Hindlimb muscle (tissue), 1 donor: ENCODE results near the gene RGS8. TPM values are rescaled to one million over a fixed set of nuclear protein-coding genes. Genes with fewer than 3 reads are reported as not detected.

ENCODE experiments used
- DNase-seq: peaks from one replicate; pipeline ENCODE4 v3.0.0-alpha.2; 2013
- polyA plus RNA-seq: library from polyadenylated mRNA; unstranded; fragments of 120-200 nt; gene quantifications from one replicate; pipeline ENCODE4 v1.2.1, GENCODE V29; 2013; ENCODE audit not compliant: insufficient read length

Gene RGS8, protein sequence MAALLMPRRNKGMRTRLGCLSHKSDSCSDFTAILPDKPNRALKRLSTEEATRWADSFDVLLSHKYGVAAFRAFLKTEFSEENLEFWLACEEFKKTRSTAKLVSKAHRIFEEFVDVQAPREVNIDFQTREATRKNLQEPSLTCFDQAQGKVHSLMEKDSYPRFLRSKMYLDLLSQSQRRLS
- polyA plus RNA-seq = not detected

DNA sequence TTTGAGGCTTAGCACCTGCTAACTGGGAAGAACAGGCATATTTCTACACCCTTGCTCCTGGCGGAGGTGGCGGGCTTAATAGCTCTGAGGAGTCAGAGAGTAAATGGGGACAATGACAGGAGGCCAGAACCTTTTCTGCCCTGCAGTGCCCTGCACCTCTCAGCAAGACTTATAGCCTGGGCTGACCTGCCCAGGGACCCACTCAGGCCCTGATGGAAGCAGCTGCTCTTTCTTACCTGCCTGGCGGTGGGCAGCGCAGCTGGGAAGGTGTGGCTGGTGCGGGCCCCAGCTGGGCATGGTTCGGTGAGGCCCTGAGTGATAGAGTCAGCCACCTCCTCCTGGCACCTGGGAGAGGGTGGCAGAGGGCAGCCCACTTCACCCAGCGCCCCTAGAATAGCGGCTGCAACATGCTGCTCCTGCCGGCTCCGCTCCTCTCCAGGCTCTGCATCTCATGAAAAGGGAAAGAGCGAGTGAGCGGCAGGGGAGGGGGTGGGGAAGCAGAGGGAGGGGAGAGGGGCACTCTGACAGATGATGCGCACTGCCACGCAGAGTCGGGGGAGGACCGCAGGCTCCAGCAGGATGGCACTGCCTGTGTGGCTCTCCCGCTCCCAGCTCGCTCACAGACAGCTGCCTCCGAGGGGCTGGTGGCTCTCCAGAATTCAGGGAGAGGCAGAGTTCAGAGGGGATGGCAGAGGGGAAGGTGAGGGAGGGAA lies at the start of gene RGS8:
Gene RGS8 (minus strand): TSS at position 472 of the 713 bp plus-strand sequence. CDS start 14,938 bp downstream, outside the sequence.
- no peak for DNase-seq

DNA sequence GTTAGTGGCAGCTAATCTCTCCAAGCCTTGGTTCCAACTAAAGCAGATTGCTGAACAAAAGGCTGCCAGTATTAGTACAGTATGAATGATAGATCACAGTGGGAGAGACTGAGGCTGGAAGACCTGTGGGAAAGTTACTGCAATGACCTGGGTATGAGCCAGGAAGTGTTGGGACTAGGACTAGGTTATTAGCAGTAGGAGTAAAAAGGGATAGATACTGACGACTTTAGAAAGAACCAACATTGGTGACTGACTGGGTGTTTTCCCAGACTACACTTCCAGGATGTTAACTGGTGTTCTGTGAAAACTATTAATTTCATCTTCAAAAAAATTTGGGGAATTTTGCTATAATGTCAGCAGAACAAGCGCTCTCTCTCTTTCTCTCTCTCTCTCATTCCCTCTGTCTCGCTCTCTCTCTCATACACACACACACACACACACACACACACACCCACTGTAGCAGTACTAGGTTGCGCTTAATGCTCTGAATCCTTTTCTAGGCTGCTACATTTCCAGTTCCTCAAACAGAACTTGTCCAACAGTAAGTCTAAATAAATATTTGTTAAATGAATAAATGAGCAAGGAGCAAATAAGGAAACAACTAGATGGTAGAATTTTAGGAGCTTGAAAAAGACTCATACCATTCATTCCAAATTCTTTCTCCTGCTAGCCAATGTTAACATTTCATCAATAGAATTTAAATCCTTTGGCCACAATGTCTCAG lies 47.6 kb upstream of the RGS8 start:
- no peak for DNase-seq

DNA sequence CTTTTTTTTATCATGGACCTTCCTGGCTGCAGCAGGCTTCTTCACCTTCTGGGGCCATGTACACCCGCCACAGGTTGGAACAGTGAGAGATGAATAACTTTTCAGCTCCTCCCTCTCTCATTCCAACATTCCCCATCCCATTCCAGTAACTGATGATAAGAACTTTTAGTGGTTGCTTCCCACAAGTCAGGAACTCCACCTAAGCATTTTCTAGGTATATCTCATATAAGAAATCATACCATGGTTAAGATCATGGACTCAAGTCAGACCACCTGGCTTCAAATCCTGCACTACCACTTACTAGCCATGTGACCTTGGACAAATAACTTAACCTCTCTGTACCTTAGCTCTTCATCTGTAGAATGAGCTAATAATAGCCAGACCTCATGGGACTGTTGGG lies 42.5 kb upstream of the RGS8 start:
- DNase-seq = no peak

DNA sequence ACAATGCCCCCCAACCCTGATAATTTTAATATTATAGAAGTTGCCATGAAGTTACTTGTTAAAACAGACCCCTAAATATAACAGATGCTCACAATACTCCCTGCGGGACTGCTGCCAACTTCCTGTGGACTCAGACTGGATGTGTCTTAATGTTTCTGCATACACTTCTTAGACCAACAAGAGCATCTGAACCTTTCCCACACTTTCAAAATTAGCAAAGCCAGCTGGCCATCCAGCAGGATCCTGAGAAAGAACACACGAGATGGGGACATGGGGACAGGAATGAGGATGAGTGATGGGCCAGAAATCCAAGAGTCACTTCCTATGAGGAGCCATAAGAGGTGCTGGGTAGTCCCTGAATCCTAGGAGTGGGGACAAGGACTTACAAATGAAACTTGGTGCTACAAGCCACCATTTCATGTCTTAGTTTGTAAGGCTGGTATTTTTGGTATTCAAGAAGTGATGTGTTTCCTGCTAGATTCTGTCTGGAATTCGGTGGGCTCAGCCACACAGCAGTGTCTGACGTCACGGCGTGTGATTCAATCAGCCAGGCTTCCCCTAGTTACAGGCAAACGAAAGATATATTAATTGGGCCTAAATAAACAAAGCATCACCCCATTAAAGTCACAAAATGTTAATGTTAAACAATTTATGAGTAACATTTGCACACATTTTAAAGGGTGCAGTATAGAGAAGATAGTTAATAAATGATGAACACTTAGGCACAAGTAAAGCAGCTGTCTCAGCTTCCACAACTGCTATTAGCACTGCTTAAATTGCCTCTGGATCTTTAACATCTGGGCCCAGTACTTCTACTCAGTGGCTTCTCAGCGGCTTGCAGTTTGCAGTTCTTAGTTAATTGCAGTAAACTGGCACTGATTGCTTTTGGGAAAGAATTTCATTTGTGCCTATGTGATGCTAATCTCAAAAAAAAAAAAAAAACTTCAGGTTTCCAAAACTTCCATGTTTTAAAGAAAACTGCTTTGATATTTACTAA lies 41.2 kb upstream of the RGS8 start:
- no peak for DNase-seq

DNA sequence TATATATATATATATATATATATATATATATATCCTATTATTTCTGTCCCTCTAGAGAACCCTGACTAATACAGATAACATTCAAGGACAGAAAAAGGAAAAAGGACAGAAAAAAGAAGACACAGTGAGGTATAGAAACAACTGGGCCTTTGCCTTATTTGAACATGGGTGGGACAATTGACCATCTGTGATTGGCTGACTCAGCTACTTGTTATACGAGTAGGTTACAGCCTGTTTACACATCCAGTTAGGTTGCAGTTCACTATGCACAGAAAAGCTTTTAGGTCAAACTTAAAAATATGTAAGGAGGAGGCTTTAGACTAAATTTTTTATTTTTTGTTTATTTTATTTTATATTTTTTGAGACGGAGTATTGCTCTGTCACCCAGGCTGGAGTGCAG lies 39.8 kb upstream of the RGS8 start:
- DNase-seq = no peak

DNA sequence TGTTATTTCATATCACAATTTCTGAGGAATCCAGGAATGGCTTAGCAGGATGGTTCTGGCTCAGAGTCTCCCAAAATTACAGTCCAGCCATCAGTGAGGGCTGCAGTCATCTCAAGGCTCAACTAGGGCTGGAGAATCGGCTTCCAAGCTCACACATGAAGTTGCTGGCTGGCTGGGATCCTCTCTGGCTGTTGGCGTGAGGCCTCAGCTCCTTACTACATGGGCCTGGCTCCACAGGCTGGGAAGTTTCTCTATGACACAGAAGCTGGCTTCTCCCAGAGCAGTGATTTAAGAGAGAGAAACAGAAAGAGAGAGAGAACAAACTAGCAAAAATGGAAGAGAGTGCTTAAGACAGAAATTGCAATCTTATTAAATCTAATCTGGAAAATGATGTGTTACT lies 38.8 kb upstream of the RGS8 start:
- DNase-seq = peak; percentile 79

DNA sequence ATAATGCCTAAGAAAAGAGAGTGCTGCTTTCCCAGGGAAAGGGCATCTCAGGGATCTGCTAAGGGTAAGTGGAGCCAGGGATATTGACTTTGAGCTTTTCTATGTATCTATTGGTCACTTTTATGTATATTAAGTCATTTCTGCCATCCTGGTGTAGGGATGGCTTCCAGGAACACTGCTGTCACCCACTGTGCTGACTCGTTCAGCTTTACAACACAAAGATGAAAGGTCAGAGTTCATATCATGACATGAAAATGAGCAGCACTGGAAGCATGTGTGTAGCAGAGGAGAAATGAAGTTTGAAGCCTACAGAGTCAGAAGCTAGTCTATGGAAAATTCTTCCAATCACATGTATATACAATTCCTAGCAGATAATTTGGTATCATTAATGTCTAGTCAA lies 37.1 kb upstream of the RGS8 start:
- no peak for DNase-seq

DNA sequence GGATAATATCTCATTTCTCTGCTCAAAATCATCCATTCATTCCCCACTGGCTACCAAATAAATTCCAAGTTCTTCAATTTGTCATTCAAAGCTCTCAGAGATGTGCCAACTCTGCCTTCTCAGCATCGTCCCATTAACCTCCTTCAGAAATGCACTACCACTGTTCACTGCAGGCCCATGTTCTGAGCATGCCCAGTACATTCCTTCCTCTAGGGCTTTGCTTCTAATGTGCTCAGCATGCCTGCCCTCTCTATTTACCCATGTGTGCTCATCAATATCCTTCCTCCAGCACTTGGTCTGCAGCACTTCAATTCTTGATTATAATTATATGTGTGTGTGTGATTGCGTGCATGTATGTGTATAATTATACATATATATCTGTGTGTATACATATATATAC lies 36.1 kb upstream of the RGS8 start:
- no peak for DNase-seq

DNA sequence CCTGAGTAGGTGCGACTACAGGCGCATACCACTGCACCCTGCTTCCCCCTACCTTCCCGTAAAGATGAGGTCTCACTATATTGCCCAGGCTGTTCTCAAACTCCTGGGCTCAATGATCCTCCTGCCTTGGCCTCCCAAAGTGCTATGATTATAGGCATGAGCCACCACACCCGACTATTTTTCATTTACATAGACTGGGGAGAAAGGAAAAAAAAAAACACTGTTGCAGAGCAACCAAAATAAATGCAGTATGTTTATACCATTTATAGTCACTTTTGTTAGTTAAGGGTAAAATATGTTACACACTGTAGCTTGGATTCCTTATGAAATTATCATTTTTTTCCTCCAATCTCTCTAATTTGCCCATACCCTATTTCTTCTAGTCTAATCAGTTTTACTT lies 35.2 kb upstream of the RGS8 start:
- no peak for DNase-seq

DNA sequence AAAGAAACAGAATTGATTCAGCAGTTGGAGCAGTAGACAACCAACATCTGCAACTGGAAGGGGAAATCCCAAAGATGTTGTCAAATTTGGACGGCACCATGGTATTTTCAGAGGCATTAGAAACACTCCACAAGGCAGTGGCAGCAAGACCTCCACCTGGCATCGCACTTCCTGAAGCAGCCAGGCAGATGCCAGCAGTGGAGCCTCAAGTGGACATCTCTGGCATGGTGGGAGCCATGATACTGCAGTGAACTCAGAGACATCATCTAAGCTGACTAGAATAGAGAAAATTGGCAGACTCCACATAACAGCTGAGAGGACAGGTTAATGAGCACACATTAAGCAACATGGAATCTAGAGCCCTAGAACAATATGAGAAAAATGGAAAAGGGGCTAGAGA lies 33.9 kb upstream of the RGS8 start:
- no peak for DNase-seq

DNA sequence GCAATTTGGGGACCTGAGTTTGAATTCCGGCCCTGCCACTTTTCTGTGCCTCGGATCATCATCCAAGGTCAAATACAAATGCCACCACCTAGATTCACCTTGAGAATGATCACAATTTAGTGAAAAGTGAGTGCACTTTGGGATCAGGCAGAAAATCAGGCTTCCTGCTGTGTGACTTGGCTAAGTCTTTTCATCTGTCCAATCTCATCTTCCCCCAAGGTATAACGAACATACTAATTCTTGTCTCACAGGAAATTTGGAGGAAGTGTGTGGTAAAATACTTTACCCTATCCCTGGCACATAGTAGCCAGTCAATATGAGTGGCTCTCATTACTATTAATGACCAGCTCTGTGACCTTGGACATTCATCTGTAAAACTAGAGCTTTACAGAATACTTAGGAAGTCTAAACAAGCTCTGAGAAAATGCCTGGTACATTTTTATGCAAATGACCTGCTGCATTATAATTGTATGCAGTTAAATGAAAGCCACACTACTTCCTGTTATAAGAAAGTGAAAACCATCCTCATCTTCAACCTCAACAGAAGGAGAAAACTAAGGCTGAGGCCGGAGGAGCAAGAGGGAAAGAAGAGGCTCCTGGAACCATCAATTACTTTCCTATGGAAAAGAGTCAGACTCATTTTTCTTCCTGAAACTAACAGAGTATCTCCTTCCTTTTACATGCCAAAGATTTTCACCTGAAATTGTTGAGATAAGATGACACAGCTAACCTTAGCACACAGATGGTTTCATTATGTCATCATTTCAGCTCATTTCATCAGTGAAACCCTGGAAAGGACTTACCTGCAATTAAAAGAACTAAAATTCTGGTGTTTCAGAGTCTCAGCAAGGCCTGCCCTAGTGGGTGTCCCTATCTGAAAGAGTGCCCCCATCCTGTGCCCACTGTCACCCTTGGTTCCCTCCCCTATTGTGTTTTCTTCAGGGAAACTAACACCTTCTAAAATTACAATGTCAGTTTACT lies 32.6 kb upstream of the RGS8 start:
- no peak for DNase-seq

DNA sequence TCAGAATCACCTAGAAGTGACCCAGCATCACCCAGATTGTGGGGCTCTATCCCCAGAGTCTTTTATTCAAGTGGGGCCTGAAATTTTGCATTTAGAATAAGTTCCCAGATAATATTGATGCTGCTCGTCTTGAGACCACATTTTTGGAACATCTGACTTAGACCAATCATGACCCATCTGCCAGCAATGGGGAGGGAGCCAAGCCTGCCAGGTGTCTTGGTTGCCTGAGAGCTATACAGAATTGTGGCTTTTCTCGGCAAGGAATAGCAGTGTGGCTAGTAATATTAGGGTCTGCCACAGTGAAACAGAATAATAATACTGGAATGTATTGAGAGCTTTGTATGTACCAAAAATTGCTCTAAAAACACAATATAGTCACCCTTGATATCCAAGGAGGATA lies 31.1 kb upstream of the RGS8 start:
- DNase-seq = no peak

DNA sequence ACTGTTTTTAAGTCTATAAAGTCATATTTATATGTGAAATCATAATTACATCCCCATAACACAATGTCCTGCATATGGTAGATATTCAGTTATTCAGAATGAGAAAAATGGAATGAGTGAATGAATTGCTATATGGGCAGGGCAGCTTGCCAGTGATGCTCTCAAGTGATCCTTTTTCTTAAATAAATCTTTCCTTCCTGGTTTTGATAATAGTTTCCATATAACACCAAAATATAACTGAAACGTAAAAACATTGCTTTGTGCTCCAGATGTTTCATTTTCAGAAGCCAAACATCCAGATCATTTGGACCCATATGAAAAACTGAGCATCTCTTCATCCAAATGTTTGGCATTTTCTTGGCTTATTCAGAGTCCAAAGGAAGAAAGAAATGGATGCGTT lies 30.2 kb upstream of the RGS8 start:
- DNase-seq = peak; percentile 25

DNA sequence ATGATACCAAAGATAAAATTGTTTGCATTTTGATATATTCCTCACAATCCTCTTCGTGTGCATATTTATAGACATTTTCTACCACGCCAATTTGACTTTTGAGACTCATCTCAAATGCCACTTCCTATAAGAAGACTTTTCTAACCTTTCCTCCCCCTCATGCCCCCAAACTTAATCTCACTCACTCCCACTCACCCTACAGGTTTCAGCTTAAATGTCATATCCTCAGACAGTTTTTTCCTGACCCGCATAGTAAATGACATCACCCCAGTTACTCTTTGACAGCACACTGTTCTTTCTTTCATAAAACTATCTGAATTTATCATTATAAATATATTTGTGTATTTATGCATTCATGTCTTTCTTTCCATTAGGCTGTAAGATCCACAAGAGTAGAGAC lies 29.6 kb upstream of the RGS8 start:
- no peak for DNase-seq

DNA sequence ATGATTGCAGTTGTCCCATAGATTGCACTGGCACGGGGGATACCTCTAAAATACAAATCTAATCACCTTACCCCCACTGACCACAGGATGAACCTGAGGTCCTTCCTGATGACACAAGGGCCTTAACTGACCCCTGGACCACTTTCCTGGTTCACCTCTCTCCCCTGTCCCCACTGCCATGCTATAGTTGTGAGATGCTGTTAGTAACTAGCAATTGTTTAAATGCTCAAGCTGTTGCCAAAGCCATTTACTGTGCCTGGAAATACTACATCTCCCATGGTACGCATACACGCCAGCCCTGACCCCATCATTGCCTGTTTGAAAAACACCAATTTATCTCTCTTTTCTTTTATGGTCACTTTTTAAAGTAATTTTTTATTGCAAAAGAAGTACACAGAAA lies 29.1 kb upstream of the RGS8 start:
- no peak for DNase-seq

DNA sequence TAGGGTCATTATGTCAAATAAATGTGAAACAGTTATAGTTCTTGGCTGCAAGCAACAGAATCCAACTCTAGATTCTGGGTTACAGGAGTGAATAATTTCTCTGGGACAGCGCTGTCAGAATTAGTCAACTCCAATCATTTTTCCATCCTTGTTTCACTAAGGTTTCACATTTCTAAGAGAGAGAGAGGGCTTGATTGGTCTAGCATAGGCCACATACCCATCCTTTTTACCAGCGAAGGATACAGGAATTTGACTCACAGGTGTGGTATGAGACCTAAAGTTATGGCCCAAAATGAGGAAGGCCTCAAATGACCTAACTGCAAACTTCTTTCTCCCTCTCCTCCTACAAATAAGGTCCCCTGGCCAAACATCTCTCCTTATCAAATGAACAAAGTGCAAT lies 25.5 kb upstream of the RGS8 start:
- DNase-seq = no peak

DNA sequence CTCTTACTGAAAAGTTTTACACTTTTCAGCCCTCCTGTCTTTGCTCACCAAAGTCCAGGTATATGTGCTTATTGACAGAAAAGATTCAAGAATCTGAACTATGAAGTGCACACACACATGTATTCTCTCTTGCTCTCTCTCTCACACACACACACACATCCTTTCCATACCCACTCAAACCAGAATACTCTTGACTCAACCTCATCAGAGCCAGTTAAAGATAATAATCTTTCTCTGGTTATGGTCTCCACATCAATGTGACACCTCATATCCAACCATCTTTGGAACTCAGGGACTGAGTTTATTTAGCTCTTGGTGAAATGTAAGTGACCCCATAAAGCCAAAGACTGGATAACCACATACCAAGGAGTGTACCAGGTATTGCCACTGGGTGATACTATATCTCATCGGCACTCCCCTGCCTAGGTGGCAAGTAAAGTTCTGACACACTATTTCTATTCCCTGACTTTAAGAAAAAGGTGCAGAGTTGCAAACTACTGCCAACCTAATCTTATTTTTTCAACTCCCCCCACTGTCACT lies 24.9 kb upstream of the RGS8 start:
- DNase-seq = no peak

DNA sequence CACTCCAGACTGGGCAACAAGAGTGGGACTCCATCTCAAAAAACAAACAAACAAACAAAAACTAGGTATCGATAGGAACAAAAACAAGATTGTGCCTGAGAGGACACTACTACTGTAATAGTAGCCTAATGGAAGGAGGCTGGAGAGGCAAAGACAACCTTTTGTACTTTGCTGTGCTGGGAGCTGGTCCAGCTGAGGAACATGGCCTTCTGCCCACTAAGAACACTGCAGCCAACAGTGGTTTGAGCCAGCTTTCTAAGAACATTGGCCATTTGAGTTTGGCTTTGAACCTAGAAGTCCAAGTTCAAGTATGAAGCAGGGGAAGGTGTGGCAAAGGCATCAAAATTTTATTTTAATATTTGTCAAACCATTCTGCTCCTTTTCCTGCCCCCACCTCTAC lies 22.7 kb upstream of the RGS8 start:
- peak; percentile 69 for DNase-seq

DNA sequence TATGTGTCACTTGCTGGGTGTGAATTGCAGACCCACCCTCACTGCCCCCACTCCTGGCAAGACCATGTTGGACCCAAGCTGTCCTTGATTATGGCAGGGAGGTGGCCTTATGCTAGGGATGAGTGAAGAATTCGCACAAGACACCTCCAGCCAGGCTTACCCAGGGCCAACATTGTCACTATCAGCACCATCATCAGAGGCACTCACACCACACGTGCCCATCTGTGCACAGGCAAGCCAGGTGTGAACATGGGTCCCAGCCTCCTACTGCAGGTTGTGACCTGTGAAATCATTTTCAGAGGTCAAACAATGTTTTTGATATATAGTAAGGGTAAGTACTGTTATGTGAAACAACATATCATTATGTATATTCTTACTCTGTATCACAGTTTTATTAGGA lies 20.3 kb upstream of the RGS8 start:
- no peak for DNase-seq

DNA sequence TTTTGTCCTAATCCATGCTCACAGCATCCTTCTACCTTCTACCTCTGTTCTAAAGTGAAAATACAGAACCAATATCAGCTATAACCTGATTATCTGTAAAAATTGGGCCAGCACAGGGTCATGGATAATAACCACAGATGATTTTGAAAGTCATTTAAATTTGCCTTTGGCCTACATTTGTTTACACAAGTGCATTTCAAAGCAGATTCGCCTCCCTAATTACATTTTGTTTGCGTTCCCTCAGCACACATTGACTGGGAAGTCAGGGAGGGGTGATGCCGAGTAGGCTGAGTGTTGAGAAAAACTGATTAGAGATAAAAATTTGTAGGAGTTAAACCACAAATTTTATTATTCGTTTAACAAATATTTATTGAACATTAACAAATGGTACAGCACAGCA lies 19.2 kb upstream of the RGS8 start:
- DNase-seq = no peak
